ENCODE data around the gene SF3A1. TPM values are rescaled to one million over a fixed set of nuclear protein-coding genes. Genes with fewer than 3 reads are reported as not detected.

The SF3A1 gene
- total and polyA plus RNA-seq, 2 of the 8 experiments (the other 6 are each of a cell fraction or from before 2014, with no cell fraction given): 27.8 to 285 TPM

DNA sequence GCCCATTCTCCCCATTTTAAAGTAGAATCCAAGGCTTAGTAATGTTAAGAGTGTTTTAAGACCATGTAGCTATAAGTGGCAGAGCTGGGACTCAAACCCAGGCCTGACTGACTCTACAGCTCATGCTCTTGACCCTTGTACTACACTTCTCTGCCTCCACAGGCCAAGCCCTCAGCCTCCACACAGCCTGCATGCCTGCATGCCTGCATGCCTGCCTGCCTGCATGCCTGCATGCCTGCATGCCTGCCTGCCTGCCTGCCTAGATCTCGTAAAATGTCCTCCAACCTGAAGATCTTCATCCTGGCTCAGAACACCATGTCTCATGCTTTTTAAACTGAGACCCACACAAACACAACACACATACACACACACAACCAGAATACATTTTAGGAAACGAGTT, 48.6 kb downstream of the SF3A1 start (continued):
- TF ChIP-seq HDAC2 (IDR thresholded peaks at IDR 0.05; ENCODE audit: borderline replicate concordance in 1 of 2, low read depth in 2 of 2, low read length in 2 of 2): no peak
